ENCODE measurements around the gene TBC1D5.

DNA sequence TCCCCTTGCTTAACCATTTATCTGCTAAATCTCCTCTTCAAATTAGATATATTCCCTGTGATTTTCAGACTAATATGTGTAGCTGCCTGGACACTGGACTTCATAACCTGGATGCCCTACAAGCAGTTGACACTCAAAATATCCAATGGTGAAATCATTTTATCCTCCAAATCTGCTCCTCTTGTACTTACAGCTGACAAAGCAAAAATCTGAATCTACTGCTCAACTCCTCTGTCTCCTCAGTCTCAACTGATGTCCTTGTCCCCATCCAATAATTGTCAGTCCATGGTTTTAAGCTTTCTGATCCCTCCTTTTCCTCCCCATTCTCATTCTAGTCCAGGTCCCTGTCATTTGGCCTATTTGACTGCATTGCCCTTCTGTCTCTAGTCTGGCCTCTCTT, 411.8 kb downstream of the TBC1D5 start:
- TF ChIP-seq, protein P1, sequence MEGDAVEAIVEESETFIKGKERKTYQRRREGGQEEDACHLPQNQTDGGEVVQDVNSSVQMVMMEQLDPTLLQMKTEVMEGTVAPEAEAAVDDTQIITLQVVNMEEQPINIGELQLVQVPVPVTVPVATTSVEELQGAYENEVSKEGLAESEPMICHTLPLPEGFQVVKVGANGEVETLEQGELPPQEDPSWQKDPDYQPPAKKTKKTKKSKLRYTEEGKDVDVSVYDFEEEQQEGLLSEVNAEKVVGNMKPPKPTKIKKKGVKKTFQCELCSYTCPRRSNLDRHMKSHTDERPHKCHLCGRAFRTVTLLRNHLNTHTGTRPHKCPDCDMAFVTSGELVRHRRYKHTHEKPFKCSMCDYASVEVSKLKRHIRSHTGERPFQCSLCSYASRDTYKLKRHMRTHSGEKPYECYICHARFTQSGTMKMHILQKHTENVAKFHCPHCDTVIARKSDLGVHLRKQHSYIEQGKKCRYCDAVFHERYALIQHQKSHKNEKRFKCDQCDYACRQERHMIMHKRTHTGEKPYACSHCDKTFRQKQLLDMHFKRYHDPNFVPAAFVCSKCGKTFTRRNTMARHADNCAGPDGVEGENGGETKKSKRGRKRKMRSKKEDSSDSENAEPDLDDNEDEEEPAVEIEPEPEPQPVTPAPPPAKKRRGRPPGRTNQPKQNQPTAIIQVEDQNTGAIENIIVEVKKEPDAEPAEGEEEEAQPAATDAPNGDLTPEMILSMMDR (conservative IDR thresholded peaks at IDR 0.05; ENCODE audit: low read length), result no peak
- TF ChIP-seq EZH2phosphoT487 (IDR thresholded peaks at IDR 0.05; ENCODE audit: borderline replicate concordance), result no peak

All from Loucy (cell line).